ENCODE measurements around the gene SPAG6. TPM values are rescaled to one million over a fixed set of nuclear protein-coding genes. Genes with fewer than 3 reads are reported as not detected.

The SPAG6 gene
- total and polyA plus RNA-seq, 2 of the 4 experiments (the other 2 are of a cell fraction): not detected

DNA sequence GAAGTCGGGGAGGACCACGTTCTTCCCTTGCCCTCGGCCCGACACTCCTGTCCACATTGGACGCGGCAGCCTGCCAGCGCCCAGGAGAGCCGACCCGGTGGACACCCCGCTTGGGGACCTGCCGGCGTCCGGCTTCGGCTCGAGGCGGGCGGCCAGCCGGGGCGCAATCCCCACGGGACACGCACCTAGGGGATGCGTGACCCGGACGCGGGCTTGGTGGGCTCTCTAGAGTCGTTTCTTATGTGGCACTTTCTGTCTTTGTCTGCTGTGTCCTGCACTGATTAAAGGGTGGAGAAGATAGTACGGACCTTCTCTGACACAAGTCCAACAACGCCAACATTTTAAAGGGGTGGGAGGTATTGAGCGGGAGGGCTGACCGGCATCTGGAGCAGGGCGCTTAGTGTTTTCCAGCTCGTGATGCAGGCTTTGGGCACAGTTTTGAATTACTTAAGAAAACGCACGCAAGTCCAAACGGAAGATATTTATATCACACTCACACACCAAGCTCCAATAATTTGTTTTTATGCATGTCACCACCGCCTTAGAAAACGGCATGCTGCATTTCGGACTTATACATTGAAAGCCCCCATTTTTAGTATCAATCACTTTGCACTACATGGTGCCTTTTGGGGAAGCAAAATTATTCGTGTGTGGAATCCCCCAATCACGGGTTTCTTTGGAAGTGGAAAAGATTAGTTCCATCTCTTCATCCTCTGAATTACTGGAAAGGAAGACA, 3.9 kb upstream of the SPAG6 start (continued):
- TF ChIP-seq MXI1 (IDR thresholded peaks at IDR 0.05; ENCODE audit: borderline replicate concordance, low read depth, low read length): no peak
- TF ChIP-seq, protein P1, sequence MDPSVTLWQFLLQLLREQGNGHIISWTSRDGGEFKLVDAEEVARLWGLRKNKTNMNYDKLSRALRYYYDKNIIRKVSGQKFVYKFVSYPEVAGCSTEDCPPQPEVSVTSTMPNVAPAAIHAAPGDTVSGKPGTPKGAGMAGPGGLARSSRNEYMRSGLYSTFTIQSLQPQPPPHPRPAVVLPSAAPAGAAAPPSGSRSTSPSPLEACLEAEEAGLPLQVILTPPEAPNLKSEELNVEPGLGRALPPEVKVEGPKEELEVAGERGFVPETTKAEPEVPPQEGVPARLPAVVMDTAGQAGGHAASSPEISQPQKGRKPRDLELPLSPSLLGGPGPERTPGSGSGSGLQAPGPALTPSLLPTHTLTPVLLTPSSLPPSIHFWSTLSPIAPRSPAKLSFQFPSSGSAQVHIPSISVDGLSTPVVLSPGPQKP (IDR thresholded peaks at IDR 0.05; ENCODE audit: borderline replicate concordance, low read depth, low read length): no peak
- TF ChIP-seq SMC3 (IDR thresholded peaks at IDR 0.05; ENCODE audit: low read depth, low read length): no peak

DNA sequence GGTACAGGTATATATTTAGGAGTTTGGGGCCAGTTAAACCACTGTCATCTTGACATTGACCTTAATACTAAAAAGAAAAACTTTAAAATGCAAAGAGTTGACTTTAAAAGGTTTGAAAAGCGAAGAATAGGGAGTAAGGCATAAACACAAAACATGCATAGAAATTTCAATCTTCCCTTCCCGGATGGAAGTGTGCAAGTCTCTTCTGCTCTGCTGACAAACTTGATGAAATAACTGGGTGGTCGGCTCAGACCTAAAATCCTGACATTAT, 3.4 kb upstream of the SPAG6 start:
- peaks cover 63% of the 10 kb centered on the region for H3K27me3 ChIP-seq (ENCODE audit: control insufficient read depth, insufficient read depth, low read length)

More for the DNA sequence above, 3.4 kb upstream of the SPAG6 start:
- Histone ChIP-seq H3K4me2 (ENCODE audit: low read depth, low read length) (no peak overlapping the region), H3K79me1 (ENCODE audit: low read depth in 1 of 2, low read length in 2 of 2) (no peaks in the 10 kb centered on the region), H2AK5ac (ENCODE audit: low read depth, low read length) (no peak overlapping the region), H2BK120ac (ENCODE audit: low read depth, low read length) (no peak overlapping the region), H3K14ac (replicated peaks; ENCODE audit: low read depth, low read length) (no peak overlapping the region), H2BK5ac (ENCODE audit: low read depth, low read length, poor library complexity, severe bottlenecking) (no peak overlapping the region), H3K9ac (ENCODE audit: low read depth, low read length) (no peak overlapping the region), H3K4ac (ENCODE audit: low read depth, low read length) (no peak overlapping the region), H3K36me3 (ENCODE audit: control insufficient read depth, insufficient read depth, low read length) (no peaks in the 10 kb centered on the region), H2BK15ac (ENCODE audit: low read depth, low read length) (no peak overlapping the region), H2AK9ac (replicated peaks; ENCODE audit: low read depth, low read length, poor library complexity) (no peak overlapping the region), H2BK20ac (ENCODE audit: low read depth, low read length) (no peak overlapping the region), H3K9me1 (ENCODE audit: insufficient read depth, low read length) (no peaks in the 10 kb centered on the region), H3K4me1 (ENCODE audit: control insufficient read depth, insufficient read depth, low read length) (no peaks in the 10 kb centered on the region), H3K4me3 (ENCODE audit: insufficient read depth, low read depth, low read length) (no peak overlapping the region), H3K27ac (ENCODE audit: insufficient read depth, low read length) (no peak overlapping the region), H2AFZ (replicated peaks; ENCODE audit: low read length, poor library complexity) (no peak overlapping the region), H3K18ac (ENCODE audit: low read depth, low read length) (no peak overlapping the region), H3K56ac (ENCODE audit: extremely low read depth, insufficient read depth, low read length) (no peak overlapping the region), H3K9me3 (ENCODE audit: control insufficient read depth, insufficient read depth, low read length) (peaks cover 17% of the 10 kb centered on the region), H4K5ac (ENCODE audit: low read depth, low read length) (no peak overlapping the region), H4K91ac (ENCODE audit: insufficient read depth, low read depth, low read length) (no peak overlapping the region), H4K8ac (ENCODE audit: low read depth in 2 of 2, low read length in 2 of 2) (no peak overlapping the region), H4K20me1 (ENCODE audit: insufficient read depth, low read length) (no peaks in the 10 kb centered on the region), H3K23ac (ENCODE audit: low read depth, low read length) (no peak overlapping the region)
- no TSS peak for BruUV-seq (replicated peaks)
- no peak for ATAC-seq (ENCODE audit: low read depth)
- in situ Hi-C loops (cut with MboI; ENCODE audit: low sequenced_read_pairs): no loop called here
- ChIA-PET POLR2A (ENCODE audit: unreplicated experiment) (no interaction called here), CTCF (no interaction called here)
- intact Hi-C loops (cut with micrococcal nuclease): loop anchor here (2.0 to 5.0 kb wide), 3 partner anchors 95 to 645 kb away; partner anchors contain the start of gene PIP4K2A
- TF ChIP-seq RCOR1 (IDR thresholded peaks at IDR 0.05; ENCODE audit: insufficient replicate concordance, low read length) (no peak), BHLHE40 (IDR thresholded peaks at IDR 0.05; ENCODE audit: low read depth, low read length) (no peak), MAZ (IDR thresholded peaks at IDR 0.05; ENCODE audit: borderline replicate concordance, low read depth, low read length) (no peak), POLR2A (IDR thresholded peaks at IDR 0.05; ENCODE audit: low read depth, low read length) (no peak), RFX5 (IDR thresholded peaks at IDR 0.05; ENCODE audit: low read depth, low read length) (no peak), CEBPB (IDR thresholded peaks at IDR 0.05; ENCODE audit: low read depth, low read length) (no peak), NFE2L2 (IDR thresholded peaks at IDR 0.05; ENCODE audit: low read depth, low read length) (no peak), RAD21 (IDR thresholded peaks at IDR 0.05; ENCODE audit: low read length) (no peak)
- dilution Hi-C loops (cut with HindIII; ENCODE audit: low sequenced_read_pairs, unreplicated experiment): no loop called here
- WGBS, 2 experiments (ENCODE audit: extremely low coverage in 2 of 2, insufficient read length in 1 of 2): no CpG with 5 or more reads among the region's 3 CpGs
- DNase-seq: no peak
